Fibroblast of the aortic adventitia (primary cell): Measurements from ENCODE around the gene CHAD. TPM values are rescaled to one million over a fixed set of nuclear protein-coding genes. Genes with fewer than 3 reads are reported as not detected.
"Not testable (repeated sequence)": the region's sequence is repeated elsewhere in the genome, so short reads cannot be mapped to it uniquely, and the experiment has no call there.

Experiments used
- DNase-seq: peaks from one replicate; pipeline ENCODE4 v3.0.0-alpha.2; 2010; ENCODE audit warnings: low read depth
- H3K4me3 ChIP-seq: 2 replicates; pipeline ENCODE4 v1.5.1; 2011; ENCODE audit warnings: low read depth, mild to moderate bottlenecking, control low read depth, low read length, moderate library complexity
- total RNA-seq: library from RNA; depleted of rRNA; stranded (reverse); fragments of >200 nt; gene quantifications from 2 replicates; pipeline ENCODE4 v1.2.3, GENCODE V29; 2012; ENCODE audit warnings: low replicate concordance
- TF ChIP-seq, protein P1 (sequence below): IDR thresholded peaks from 2 replicates; pipeline ENCODE4 v1.5.1; 2011; ENCODE audit warnings: mild to moderate bottlenecking, low read length, control low read depth, inconsistent platforms; ENCODE audit not compliant: insufficient read depth

The CHAD gene
- total RNA-seq, 1 donor, result not detected

DNA sequence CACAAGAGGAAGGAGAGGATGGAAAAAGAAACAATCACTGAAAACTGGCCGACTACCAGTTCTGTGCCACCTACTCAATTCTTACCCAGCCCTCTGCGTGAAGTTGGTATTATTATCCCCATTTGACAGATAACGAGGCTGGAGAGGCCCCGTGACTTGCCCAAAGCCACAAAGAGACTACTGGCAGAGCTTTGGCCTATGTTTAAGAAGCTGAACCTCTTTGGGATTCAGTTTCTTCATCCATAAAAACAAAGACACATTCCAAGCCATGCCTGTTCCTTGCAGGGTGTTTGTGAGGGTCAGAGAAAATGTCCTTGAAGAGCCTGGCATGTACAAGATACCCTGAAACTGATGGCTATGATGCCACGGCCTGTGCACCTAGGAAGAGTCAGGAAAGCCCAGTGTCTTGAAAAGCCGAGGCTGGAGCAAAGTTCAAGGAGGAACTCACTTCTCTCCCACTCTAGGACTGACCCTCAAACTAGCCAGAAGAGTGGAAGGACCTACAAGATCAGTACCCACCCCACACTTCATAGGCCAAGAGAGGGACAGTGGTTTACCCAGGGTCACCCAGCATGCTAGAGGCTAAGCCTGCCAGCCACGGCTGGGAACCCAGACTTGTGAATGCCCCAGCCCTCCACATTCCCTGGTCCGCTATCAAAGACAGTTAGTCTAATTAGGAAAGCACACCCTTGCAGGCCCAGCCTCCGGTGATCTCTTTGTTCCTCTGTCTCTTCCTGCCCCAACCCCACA is 44.3 kb downstream of the CHAD start:
- H3K4me3 ChIP-seq, result no peak overlapping the region
- no peak for DNase-seq

DNA sequence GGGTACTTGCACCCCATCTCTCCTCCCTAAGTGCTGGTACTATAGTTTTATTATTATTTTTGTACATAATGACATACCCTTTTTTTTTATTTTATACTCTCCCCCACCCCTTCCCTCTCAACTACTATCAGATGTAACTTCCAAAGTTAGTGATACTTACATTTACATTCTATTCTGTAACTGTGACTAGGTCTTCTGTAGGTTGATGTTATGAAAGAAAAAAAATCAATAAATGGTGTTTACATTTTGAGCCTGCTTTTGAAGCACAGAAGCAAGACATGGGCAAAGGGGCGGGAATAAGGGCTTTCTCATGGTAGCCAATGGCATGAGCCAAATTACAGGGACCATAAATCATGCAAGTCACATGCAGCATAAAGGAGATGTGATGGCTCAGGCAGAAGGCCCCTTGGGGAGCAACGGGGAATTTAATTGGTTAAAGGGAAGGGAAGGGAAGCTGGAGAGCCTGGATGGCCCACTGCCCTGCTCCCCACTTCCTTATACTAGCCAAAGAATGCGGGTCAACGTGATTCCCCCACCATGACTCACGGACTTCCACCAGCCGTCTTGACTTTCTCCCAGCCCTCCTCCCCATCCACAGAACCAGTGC is 45.0 kb downstream of the CHAD start:
- TF ChIP-seq, protein P1, sequence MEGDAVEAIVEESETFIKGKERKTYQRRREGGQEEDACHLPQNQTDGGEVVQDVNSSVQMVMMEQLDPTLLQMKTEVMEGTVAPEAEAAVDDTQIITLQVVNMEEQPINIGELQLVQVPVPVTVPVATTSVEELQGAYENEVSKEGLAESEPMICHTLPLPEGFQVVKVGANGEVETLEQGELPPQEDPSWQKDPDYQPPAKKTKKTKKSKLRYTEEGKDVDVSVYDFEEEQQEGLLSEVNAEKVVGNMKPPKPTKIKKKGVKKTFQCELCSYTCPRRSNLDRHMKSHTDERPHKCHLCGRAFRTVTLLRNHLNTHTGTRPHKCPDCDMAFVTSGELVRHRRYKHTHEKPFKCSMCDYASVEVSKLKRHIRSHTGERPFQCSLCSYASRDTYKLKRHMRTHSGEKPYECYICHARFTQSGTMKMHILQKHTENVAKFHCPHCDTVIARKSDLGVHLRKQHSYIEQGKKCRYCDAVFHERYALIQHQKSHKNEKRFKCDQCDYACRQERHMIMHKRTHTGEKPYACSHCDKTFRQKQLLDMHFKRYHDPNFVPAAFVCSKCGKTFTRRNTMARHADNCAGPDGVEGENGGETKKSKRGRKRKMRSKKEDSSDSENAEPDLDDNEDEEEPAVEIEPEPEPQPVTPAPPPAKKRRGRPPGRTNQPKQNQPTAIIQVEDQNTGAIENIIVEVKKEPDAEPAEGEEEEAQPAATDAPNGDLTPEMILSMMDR, result no peak
- peak; percentile 91 for DNase-seq

More for the DNA sequence above, 44.3 kb downstream of the CHAD start:
- TF ChIP-seq, protein P1, result no peak

DNA sequence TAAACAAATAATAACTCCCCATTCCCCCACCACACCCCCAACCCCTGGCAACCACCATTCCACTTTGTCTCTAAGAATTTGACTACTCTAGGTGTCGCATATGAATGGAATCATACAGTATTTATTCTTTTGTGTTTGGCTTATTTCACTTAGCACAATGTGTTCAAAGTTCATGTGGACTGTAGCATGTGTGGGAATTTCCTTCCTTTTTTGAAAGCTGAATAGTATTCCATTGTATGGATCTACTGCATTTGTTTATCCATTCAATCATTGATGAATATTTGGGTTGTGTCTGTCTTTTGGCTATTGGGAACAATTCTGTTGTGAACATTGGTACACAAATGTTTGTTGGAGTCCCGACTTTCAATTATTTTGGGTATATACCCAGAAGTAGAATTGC is 45.9 kb downstream of the CHAD start:
- no peak for DNase-seq
- TF ChIP-seq, protein P1, result no peak
- no peak overlapping the region for H3K4me3 ChIP-seq

More for the DNA sequence above, 45.0 kb downstream of the CHAD start:
- no peak overlapping the region for H3K4me3 ChIP-seq

DNA sequence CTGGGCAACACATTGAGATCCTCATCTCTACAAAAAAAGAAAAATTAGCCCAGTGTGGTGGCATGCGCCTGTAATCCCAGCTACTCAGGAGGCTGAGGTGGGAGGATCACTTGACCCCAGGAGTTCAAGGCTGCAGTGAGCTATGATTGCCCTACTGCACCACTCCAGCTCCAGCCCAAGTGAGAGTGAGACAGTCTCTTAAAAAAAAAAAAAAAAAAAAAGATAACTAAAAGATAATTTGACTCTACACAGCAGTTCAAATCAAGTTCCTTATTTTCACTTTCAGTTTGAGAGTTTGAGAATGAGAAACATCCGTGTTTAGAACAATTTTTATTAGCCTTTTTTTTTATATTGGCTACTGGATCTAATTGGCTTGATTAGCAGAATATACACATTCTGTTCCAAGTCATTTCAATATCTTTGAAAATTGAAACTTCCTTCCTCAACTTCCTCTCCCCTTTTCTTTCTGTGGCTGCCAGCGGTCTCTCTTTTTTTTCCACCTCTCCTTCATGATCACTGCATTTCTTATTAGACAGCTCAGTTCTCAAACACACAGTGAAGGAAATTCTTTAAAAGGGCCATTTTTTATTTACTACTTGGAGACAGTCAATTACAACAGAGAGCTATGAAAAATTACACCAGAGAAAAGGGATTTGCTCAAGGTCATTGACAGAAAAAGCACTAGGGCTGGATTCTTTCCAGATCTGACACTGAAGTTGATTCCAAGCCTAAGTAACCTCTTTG is 47.2 kb downstream of the CHAD start:
- TF ChIP-seq, protein P1, result no peak
- H3K4me3 ChIP-seq, result peak overlapping the region; percentile 17
- peak; percentile 27 for DNase-seq

DNA sequence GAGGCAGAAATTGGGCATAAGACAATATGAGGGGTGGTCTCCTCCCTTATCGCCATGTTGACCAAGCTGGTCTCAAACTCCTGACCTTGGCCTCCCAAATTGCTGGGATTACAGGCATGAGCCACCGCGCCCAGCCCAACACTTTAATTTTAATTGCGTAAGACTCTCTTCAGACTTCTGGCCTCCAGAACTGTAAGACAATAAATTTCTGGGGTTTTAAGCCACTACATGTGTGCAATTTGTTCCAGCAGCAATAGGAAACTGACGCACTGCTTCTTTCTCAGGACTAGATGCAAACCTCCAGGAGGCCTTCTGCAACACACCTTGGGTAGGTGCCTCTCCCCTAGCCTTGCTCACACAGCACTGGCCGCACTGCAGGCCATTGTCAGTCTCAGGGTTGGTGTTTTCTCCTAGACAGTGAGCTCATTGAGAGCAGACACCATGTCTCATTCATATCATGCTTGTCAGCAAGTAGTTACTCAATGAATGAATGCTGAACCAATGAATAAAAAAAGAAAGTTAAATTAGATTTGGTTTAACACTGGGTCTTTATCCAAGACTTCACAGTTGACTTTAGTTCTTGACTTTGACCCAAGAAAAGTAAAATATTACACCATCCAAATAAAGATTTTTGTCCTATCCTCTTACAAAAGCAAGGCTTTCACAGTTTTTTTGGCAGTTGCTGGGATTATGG is 48.1 kb downstream of the CHAD start:
- H3K4me3 ChIP-seq, result no peak overlapping the region
- peak; percentile 55 for DNase-seq
- TF ChIP-seq, protein P1, result no peak

DNA sequence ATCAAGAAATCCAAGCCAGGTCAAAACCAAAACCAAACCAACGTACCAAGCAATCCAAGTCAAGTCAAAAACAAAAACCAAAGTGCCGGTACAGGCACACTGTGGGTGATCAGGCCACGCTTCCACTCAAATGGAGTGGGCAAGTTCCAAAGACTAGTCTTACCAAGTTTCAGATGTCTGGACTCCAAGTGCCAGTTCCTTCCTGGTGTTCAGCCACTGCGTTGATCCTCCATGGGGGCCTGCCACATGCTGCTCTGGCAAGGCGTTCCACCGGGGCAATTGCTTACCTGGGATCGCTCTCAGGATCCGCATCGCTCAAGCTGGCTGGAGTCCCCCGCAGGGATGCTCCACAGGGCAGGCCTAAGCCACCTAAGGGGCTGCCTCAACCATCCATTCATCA is 49.1 kb downstream of the CHAD start:
- H3K4me3 ChIP-seq, DNase-seq: not testable (repeated sequence)
